ENCODE data around the gene KCP.

KCP gene

GRCh38 chr7:128832880-128833147 is 77.7 kb downstream of the KCP start:
- Mint-ChIP-seq H3K4me3 (peak overlapping the region; percentile 69), H3K36me3 (ENCODE audit: low read depth) (no peaks in the 10 kb centered on the region), H3K9me3 (no peaks in the 10 kb centered on the region), H3K4me1 (peaks cover 57% of the 10 kb centered on the region), H3K27ac (no peak overlapping the region), H3K27me3 (ENCODE audit: low read depth, poor library complexity) (peaks cover 5% of the 10 kb centered on the region)
- DNase-seq: no peak
- no peak for TF ChIP-seq CTCF (IDR thresholded peaks at IDR 0.05)

- TF ChIP-seq CTCF (IDR thresholded peaks at IDR 0.05): no peak
- Mint-ChIP-seq H3K27ac (peak overlapping the region; percentile 97), H3K4me1 (peaks cover 63% of the 10 kb centered on the region), H3K36me3 (ENCODE audit: low read depth) (no peaks in the 10 kb centered on the region), H3K27me3 (ENCODE audit: low read depth, poor library complexity) (peaks cover 5% of the 10 kb centered on the region), H3K9me3 (no peaks in the 10 kb centered on the region), H3K4me3 (peak overlapping the region; percentile 84)
- peak; percentile 68 for DNase-seq
Observed at GRCh38 chr7:128831994-128832879, 78.3 kb downstream of the KCP start.

- no peaks in the 10 kb centered on the region for H3K9me3 Mint-ChIP-seq
Observed at GRCh38 chr7:128831178-128831993, 79.1 kb downstream of the KCP start.

GRCh38 chr7:128830231-128831177 is 80.0 kb downstream of the KCP start, which contains the start of gene FLNC:
TSS of gene FLNC (plus strand) at chr7:128830406. CDS start at chr7:128830638, 232 bp downstream.
- peak; percentile 68 for DNase-seq
- no peak for TF ChIP-seq CTCF (IDR thresholded peaks at IDR 0.05)

More at GRCh38 chr7:128831178-128831993, 79.1 kb downstream of the KCP start:
- peaks cover 71% of the 10 kb centered on the region for H3K4me1 Mint-ChIP-seq
- H3K27ac Mint-ChIP-seq: peak overlapping the region; percentile 95
- DNase-seq: peak; percentile 67
- H3K4me3 Mint-ChIP-seq: peak overlapping the region; percentile 84
- H3K27me3 Mint-ChIP-seq (ENCODE audit: low read depth, poor library complexity): peaks cover 3% of the 10 kb centered on the region
- no peak for TF ChIP-seq CTCF (IDR thresholded peaks at IDR 0.05)
- no peaks in the 10 kb centered on the region for H3K36me3 Mint-ChIP-seq (ENCODE audit: low read depth)

GRCh38 chr7:128829391-128830166 is 80.9 kb downstream of the KCP start:
- H3K4me3 Mint-ChIP-seq: peak overlapping the region; percentile 72
- peak overlapping the region; percentile 71 for H3K27ac Mint-ChIP-seq
- no peaks in the 10 kb centered on the region for H3K36me3 Mint-ChIP-seq (ENCODE audit: low read depth)
- H3K27me3 Mint-ChIP-seq (ENCODE audit: low read depth, poor library complexity): peaks cover 3% of the 10 kb centered on the region
- DNase-seq: peak; percentile 21
- peaks cover 77% of the 10 kb centered on the region for H3K4me1 Mint-ChIP-seq
- no peaks in the 10 kb centered on the region for H3K9me3 Mint-ChIP-seq
- no peak for TF ChIP-seq CTCF (IDR thresholded peaks at IDR 0.05)

More at GRCh38 chr7:128830231-128831177, 80.0 kb downstream of the KCP start, which contains the start of gene FLNC:
- Mint-ChIP-seq H3K27me3 (ENCODE audit: low read depth, poor library complexity) (peaks cover 3% of the 10 kb centered on the region), H3K36me3 (ENCODE audit: low read depth) (no peaks in the 10 kb centered on the region), H3K4me1 (peaks cover 75% of the 10 kb centered on the region), H3K27ac (peak within 1 kb of the TSS; percentile 95), H3K4me3 (peak within 1 kb of the TSS; percentile 84), H3K9me3 (no peaks in the 10 kb centered on the region)
